Measurements from ENCODE around the gene FAM89A. TPM values are rescaled to one million over a fixed set of nuclear protein-coding genes. Genes with fewer than 3 reads are reported as not detected.
"Not testable (repeated sequence)": the region's sequence is repeated elsewhere in the genome, so short reads cannot be mapped to it uniquely, and the experiment has no call there.

Gene FAM89A
- polyA plus RNA-seq, 1 of the 3 experiments (the other 2 are of a cell fraction), result 2.7 TPM

- Histone ChIP-seq H3K4me1 (ENCODE audit: control insufficient read depth in 1 of 2, insufficient read depth in 2 of 2, low read depth in 1 of 2, low read length in 1 of 2) (no peaks in the 10 kb centered on the region), H2AFZ (ENCODE audit: low read depth) (no peak overlapping the region), H3K4me3 (ENCODE audit: low read depth in 2 of 2, low read length in 1 of 2) (no peak overlapping the region), H3K4me2 (no peak overlapping the region), H3K36me3 (replicated peaks in 1 of 2; ENCODE audit: control insufficient read depth in 1 of 2, insufficient read depth in 2 of 2, low read length in 1 of 2) (no peaks in the 10 kb centered on the region), H3K9me3 (peaks cover 7% of the 10 kb centered on the region; the same call in 1 of the 2 replicates), H3F3A (replicated peaks; ENCODE audit: insufficient read depth) (no peaks in the 10 kb centered on the region), H3K27ac (ENCODE audit: low read depth in 2 of 2, low read length in 1 of 2) (no peak overlapping the region), H3K79me2 (ENCODE audit: insufficient read depth) (no peaks in the 10 kb centered on the region), H3K9ac (no peak overlapping the region), H3K9me2 (no peaks in the 10 kb centered on the region), H4K20me1 (ENCODE audit: insufficient read depth) (no peaks in the 10 kb centered on the region), H3K27me3 (ENCODE audit: insufficient read depth) (no peaks in the 10 kb centered on the region)
- CTCF ChIA-PET, result no interaction called here
- POLR2A ChIA-PET, result no interaction called here
- TF ChIP-seq RAD21 (IDR thresholded peaks at IDR 0.05; ENCODE audit: low read length), result no peak
- no peak for TF ChIP-seq EZH2phosphoT487 (IDR thresholded peaks at IDR 0.05; ENCODE audit: borderline replicate concordance, low read depth)
- TF ChIP-seq JUND (IDR thresholded peaks at IDR 0.05), result no peak
- DNase-seq, result no peak
- 79% methylated on average over 5 of the region's 5 CpGs for WGBS (ENCODE audit: low lambda C conversion rate)
Measured at GRCh38 chr1:231011963-231012362, 28.1 kb downstream of the FAM89A start.

- POLR2A ChIA-PET, result no interaction called here
- Histone ChIP-seq H3F3A (replicated peaks; ENCODE audit: insufficient read depth) (no peaks in the 10 kb centered on the region), H4K20me1 (ENCODE audit: insufficient read depth) (no peaks in the 10 kb centered on the region), H3K9me2 (no peaks in the 10 kb centered on the region), H3K27me3 (ENCODE audit: insufficient read depth) (no peaks in the 10 kb centered on the region), H3K79me2 (ENCODE audit: insufficient read depth) (no peaks in the 10 kb centered on the region), H3K4me2 (no peak overlapping the region), H3K27ac (ENCODE audit: low read depth in 2 of 2, low read length in 1 of 2) (no peak overlapping the region), H3K4me3 (ENCODE audit: low read depth in 2 of 2, low read length in 1 of 2) (no peak overlapping the region), H2AFZ (ENCODE audit: low read depth) (no peak overlapping the region), H3K9ac (no peak overlapping the region), H3K4me1 (ENCODE audit: control insufficient read depth in 1 of 2, insufficient read depth in 2 of 2, low read depth in 1 of 2, low read length in 1 of 2) (no peaks in the 10 kb centered on the region), H3K36me3 (replicated peaks in 1 of 2; ENCODE audit: control insufficient read depth in 1 of 2, insufficient read depth in 2 of 2, low read length in 1 of 2) (no peaks in the 10 kb centered on the region), H3K9me3 (peaks cover 10% of the 10 kb centered on the region; the same call in 1 of the 2 replicates)
- 88% methylated on average over 2 of the region's 2 CpGs for WGBS (ENCODE audit: low lambda C conversion rate)
- DNase-seq, result no peak
- CTCF ChIA-PET, result no interaction called here
- TF ChIP-seq YY1 (IDR thresholded peaks at IDR 0.05; ENCODE audit: low read depth) (no peak), POLR2AphosphoS5 (IDR thresholded peaks at IDR 0.05; ENCODE audit: low read depth, low read length) (no peak), TEAD4 (IDR thresholded peaks at IDR 0.05; ENCODE audit: borderline replicate concordance, insufficient read depth) (no peak), EZH2phosphoT487 (IDR thresholded peaks at IDR 0.05; ENCODE audit: borderline replicate concordance, low read depth) (no peak), PBX3 (IDR thresholded peaks at IDR 0.05) (no peak), RXRA (IDR thresholded peaks at IDR 0.05; ENCODE audit: borderline replicate concordance, low read depth) (no peak), ELF1 (IDR thresholded peaks at IDR 0.05) (no peak), TAF1 (IDR thresholded peaks at IDR 0.05; ENCODE audit: borderline replicate concordance, low read depth, low read length) (no peak), ZBTB33 (IDR thresholded peaks at IDR 0.05; ENCODE audit: borderline replicate concordance, low read depth) (no peak), SIN3A (IDR thresholded peaks at IDR 0.05; ENCODE audit: borderline replicate concordance, low read depth, low read length) (no peak), JUND (IDR thresholded peaks at IDR 0.05) (no peak), NFIC (IDR thresholded peaks at IDR 0.05; ENCODE audit: borderline replicate concordance) (no peak)
Measured at GRCh38 chr1:231011360-231011759, 28.7 kb downstream of the FAM89A start.

- H4K20me1 ChIP-seq (ENCODE audit: insufficient read depth); H3K27ac ChIP-seq (ENCODE audit: low read depth in 2 of 2, low read length in 1 of 2); H3K4me3 ChIP-seq (ENCODE audit: low read depth in 2 of 2, low read length in 1 of 2); POLR2A ChIA-PET; DNase-seq; CTCF ChIA-PET; H3K9me3 ChIP-seq; H3F3A ChIP-seq (replicated peaks; ENCODE audit: insufficient read depth); H3K27me3 ChIP-seq (ENCODE audit: insufficient read depth); H3K4me2 ChIP-seq; H3K4me1 ChIP-seq (ENCODE audit: control insufficient read depth in 1 of 2, insufficient read depth in 2 of 2, low read depth in 1 of 2, low read length in 1 of 2); H3K9me2 ChIP-seq; H2AFZ ChIP-seq (ENCODE audit: low read depth); H3K79me2 ChIP-seq (ENCODE audit: insufficient read depth); H3K9ac ChIP-seq; H3K36me3 ChIP-seq (replicated peaks in 1 of 2; ENCODE audit: control insufficient read depth in 1 of 2, insufficient read depth in 2 of 2, low read length in 1 of 2): not testable (repeated sequence)
- WGBS (ENCODE audit: low lambda C conversion rate), result 0% methylated on average over 1 of the region's 1 CpG
Measured at GRCh38 chr1:231007535-231007934, 32.5 kb downstream of the FAM89A start.
